Epithelial cell of proximal tubule (primary cell): ENCODE results near the gene MAP2. TPM values are rescaled to one million over a fixed set of nuclear protein-coding genes. Genes with fewer than 3 reads are reported as not detected.

Experiments
- DNase-seq: peaks from one replicate; pipeline ENCODE4 v3.0.0-alpha.2; 2011; ENCODE audit warnings: low read depth
- H3K4me3 ChIP-seq: 2 replicates; pipeline ENCODE4 v1.5.1; 2011; ENCODE audit warnings: low read depth, mild to moderate bottlenecking, low read length
- total RNA-seq: library from RNA; depleted of rRNA; stranded (reverse); fragments of >200 nt; gene quantifications from 2 replicates; pipeline ENCODE4 v1.2.3, GENCODE V29; 2015
- TF ChIP-seq, protein P1 (sequence below): conservative IDR thresholded peaks from 2 replicates; pipeline ENCODE4 v1.5.1; 2012; ENCODE audit warnings: low read depth, mild to moderate bottlenecking, low read length

The MAP2 gene
- total RNA-seq, 1 donor from 2014 or later, result 12.2 TPM

DNA sequence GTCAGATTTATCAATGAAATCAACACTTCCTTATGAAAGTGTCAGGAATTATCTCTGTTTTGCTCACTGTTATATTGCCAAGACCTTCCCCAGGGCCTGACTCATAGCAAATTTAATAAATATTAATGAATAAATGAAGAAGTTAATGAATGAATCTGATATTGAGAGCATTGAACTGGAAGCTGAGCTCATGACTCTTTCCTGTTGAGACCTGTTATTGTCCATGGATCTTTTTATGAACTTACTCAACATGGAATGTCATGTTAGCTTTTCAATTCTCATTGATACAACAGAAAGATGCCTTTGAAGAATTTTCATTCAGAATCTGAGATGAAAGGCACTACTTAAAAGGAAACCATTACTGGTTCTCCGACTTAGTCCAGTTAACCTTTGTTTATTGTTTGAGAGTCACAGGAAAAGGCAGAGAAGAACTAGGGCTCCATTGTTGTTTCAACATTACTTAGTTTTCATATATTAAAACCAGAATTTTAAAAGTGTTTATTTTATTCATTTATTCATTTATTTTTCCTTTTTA lies 257.4 kb downstream of the MAP2 start:
- no peak overlapping the region for H3K4me3 ChIP-seq
- TF ChIP-seq, protein P1, sequence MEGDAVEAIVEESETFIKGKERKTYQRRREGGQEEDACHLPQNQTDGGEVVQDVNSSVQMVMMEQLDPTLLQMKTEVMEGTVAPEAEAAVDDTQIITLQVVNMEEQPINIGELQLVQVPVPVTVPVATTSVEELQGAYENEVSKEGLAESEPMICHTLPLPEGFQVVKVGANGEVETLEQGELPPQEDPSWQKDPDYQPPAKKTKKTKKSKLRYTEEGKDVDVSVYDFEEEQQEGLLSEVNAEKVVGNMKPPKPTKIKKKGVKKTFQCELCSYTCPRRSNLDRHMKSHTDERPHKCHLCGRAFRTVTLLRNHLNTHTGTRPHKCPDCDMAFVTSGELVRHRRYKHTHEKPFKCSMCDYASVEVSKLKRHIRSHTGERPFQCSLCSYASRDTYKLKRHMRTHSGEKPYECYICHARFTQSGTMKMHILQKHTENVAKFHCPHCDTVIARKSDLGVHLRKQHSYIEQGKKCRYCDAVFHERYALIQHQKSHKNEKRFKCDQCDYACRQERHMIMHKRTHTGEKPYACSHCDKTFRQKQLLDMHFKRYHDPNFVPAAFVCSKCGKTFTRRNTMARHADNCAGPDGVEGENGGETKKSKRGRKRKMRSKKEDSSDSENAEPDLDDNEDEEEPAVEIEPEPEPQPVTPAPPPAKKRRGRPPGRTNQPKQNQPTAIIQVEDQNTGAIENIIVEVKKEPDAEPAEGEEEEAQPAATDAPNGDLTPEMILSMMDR, result no peak
- DNase-seq, result no peak

DNA sequence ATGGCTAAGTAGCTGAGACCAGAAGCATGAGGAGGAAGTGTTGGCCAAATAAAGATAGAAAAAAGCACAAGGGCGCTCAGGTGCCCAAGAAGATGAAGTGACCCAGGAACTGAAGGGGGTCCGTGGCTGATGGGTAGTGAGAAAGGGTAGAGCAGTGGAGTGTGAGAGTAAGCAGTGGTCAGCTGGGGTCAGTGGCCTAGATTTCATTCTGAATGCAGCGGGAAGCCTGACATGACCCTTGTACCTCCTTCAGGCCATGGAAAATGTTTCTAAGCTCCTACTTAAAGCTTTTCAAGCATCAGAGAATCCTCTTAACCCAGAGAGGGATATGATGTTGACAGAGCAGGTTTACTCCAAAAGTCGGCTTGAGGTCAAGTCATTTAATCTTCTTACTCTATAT lies 258.8 kb downstream of the MAP2 start:
- TF ChIP-seq, protein P1, result no peak
- H3K4me3 ChIP-seq, result no peak overlapping the region
- DNase-seq, result no peak

DNA sequence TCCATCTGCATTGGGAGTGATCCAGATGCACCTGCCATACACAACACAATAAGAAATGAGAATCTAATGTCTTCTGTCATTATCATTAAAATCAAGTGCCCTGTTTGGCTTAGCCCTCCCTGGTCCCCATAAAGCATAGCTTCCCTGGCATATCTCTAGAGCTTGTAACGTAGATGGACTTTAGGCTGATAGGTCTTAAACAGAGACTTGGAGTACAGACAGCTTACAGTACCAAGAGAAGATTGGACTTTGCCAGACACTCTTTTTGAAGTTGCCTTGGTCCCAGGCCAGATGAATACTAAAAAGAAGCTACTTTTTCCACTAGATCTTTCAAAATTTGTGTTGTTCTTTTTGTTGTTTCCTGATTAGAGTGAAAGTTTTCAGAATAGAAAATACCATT lies 261.5 kb downstream of the MAP2 start:
- TF ChIP-seq, protein P1, result no peak
- no peak overlapping the region for H3K4me3 ChIP-seq

GRCh38 chr2:209685963-209686362 lies 262.1 kb downstream of the MAP2 start:
- TF ChIP-seq, protein P1, result no peak
- no peak for DNase-seq
- no peak overlapping the region for H3K4me3 ChIP-seq

More for the DNA sequence above, 261.5 kb downstream of the MAP2 start:
- DNase-seq, result no peak

DNA sequence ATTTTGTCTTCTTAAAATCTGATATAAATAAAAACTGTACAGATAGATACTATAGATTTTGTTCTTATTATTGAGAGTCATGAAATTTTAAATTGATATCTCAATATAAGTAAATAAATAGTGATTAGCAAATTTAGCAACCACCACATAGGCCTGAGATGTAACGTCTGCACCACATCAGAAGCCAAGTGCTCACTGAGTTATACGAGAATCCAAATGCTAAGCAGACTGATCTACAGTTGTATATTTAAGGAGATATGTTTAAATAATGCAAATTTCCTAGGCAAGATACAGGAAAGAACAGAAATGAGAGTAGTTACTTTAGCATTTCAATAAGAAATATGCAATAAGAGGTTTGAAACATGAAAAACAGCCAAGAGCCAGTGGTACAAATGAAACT lies 262.6 kb downstream of the MAP2 start:
- TF ChIP-seq, protein P1, result no peak
- H3K4me3 ChIP-seq, result no peak overlapping the region
- DNase-seq, result no peak

DNA sequence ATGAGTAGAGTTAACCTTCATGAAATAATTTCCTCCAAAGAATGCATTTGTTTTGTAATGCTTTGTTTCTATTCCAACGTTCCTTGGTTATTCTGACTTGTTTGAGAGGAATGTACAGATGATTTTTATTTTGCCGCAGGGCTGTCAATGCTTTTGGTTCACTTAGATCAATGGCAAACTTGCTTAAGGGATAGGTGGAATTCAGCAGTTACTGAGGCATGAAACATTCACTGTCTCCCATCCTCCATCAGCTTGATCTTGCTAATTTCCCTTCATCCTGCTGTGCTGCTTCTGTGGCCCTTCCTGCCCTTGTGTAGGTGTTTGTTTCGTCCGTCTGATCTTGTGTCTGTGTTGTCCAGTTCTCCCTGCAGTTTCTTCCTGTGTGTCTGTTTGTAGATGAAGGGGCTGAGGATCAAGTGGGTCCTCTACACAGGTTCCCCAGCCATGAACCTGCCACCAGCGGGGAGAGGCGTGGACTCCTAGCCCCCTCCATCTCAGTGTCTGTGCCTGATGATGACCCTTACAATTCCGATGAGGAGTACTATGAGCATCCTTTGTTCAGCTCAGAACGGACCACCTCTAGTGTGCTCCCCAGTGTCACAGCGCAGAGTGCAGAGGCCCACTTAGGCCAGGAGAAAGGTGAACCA lies 263.6 kb downstream of the MAP2 start:
- DNase-seq, result no peak
- TF ChIP-seq, protein P1, result no peak
- no peak overlapping the region for H3K4me3 ChIP-seq

DNA sequence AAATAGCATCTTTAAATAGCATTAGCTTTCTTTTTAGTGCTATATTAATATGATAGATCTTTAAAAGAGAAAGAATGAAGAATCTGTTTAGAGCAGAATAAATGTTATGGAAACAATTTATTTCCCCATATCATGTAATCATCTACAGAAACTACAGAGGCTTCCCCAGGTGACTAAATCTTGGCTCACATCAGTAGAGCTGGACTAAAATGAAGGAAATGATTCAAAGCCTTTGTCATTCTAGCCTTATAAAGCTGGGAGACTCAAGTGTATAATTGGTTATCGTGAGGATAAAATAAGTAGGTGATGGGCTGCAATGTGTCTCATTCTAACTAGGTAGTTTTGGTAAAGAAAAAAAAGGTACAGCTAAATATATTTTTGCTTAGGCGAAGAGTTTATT lies 264.5 kb downstream of the MAP2 start:
- TF ChIP-seq, protein P1, result no peak
- DNase-seq, result peak; percentile 19
- no peak overlapping the region for H3K4me3 ChIP-seq
